ENCODE data around the gene IRF2BPL.

IRF2BPL gene

DNA sequence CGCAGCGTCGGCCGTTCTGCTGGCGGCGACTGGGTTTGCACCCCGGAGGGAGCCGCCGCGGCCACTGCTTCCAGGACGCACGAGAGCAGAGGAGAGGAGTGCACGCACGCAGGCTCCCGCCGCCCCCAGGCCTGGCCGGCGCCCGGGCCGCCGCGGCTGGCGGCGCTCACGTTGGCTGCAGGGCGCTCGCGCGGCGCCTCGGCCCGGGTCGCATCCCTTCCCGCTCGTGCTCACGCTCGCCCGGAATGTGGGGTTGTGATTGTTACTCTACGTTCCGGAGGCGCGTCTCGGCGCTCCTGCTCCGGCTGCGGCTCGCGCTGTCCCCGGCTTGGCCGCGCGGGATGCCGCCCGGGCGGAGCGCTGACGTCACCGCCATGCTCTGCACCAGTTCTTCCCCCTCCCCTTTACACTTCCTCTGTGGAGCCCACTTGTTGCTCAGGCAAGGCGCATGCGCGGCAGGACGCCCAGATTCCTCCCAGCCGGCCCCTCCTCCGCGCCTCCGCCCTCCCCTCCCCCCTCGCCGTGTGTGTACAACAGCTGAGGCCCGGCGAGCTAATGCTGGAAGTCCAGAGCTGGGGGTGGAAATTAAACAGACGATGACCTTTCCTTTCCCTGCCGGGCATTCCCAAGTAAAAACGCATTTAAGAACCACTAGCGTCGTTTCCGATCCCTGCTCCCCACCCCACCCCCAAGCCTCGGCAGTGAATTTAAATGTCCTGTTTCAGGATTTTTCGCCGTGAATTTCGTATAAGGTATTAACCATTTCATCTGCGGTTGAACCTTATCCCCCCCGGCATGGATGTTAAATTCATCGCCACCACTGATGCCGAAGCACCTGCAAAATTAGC is at the start of gene IRF2BPL:
Gene IRF2BPL (minus strand): TSS at position 325 of the 848 bp plus-strand sequence. CDS start 916 bp downstream, outside the sequence.
- DNase-seq = peak; percentile 97

DNA sequence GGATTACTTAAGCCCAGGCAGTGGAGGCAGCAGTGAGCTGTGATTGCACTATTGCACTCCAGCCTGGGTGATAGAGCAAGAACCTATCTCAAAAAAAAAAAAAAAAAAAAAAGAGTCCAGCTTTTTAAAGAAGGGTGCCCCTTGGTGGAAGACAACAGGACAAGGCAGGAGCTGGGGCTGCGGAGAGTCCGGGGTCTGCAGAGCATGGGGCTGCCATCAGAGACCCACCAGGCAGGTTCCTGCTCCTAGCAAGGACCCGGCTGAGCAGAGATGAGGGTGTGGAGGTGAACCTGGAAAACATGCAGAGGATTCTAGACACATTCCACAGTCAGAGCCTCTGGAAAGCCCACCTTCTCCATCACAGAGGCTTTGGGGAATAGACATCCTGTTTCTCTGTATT is 48.5 kb upstream of the IRF2BPL start:
- DNase-seq = no peak

DNA sequence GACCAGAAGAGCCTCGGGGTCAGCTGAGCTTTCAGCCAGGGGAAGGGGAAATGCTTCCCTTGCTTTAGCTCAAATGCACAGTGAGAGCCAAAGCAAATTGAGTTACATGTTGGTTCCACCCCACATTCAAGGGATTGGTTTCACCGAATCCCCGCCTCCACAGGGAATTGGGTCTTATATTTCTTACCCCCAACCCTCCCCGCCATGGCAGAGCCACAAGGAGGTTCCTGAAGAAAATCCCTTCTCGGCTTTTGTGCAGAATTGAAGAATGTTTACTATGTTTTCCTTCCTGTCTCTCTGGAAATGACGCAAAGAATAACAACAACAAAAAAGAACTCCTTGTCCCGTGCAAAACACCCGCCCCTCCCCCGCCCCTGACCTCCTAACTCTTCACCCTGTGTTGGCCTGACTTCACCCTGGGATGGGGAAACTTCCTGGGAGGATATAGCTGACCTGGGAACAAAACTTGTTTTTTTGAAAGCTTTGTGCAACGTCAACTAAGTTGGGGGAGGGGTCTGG is 47.7 kb upstream of the IRF2BPL start:
- DNase-seq = no peak

DNA sequence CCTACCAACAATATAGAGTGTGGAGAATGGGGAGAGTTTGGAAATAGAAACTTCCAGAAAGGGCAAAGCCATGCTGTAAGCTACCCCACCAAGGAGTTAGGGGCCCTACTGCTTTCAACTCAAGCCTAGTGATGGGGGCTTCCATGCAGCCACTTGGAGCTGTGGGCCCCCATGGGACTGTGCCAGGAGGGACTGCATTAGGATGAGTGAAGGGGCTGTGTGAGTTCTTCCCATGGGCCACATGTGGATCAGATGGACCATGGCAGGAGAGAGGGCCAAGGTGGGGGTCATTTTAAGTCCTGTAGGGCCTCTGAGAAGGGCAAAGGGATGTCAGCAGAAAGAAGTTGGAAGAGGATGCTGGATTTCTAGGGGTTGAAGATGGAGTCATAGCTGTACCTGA is 46.5 kb upstream of the IRF2BPL start:
- no peak for DNase-seq

DNA sequence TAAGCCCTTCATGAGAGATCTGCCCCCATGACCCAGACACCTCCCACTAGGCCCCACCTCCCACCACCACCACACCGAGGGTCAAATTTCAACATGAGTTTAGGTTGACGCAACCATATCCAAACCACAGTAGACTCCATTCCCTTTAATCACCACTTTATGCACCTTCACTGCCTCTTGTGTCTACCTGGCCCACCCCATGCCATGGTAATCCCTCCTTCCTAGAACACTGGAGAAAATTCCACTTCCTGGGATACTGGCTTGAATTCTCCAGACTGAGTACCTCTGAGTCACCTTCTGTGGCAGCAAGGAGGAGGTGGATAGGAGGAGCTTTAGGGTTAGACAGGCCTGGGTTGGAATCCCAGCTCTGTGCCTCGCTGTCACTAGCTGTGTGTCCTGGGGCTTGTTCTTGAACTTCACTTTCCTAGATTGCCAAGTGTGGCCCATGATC is 43.5 kb upstream of the IRF2BPL start:
- DNase-seq = no peak

DNA sequence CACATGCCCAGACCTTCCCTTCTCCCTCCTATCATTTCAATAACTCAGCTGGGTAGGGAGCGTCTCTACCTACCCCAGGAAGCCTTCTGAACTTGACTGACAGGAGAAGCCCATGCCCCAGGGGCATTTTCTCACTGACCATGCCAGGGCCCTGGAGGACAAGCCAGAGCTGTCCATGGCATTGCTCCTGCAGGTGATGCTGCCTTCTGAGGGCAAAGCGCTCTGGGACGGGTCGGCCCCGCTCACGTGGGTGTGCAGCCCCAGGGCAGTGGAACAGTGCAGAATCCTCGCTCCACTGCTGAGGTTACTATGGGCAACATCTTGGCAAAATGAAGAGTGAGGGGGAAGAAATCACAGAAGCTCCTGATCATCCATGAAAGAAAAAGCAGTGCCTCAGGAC is 41.0 kb upstream of the IRF2BPL start:
- DNase-seq = peak; percentile 51

DNA sequence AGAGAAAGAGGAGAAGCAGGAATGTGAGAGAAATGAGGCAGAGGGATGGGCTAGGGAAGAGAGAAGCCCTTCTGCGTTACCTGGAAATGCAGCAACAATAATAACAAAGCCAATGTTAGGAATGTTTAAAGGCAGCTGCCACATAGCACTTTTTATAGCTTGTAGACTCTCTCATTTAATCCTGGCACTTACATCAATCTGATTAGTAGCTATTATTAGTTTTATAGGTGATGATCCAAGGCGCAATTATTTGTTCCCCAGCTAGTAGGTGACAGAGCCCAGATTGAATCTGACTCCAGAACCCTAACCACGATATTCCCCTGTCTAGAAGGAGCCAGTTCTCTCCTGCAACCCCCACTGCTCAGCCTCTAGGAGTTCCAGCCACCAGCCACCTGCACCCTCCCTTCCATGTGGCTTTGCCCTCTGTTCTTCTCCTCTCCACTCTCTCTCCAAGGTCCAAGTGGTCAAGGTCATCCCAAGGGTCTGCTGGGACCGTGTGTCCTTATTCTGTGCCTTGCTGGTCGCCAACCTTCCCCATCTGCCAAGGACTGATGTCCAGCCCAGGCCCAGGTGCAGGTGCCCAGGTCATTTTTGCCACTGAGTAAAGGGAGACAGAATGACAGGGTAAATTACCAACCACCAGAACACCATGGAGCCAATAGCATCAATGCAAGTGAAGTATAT is 40.2 kb upstream of the IRF2BPL start:
- DNase-seq = peak; percentile 9

DNA sequence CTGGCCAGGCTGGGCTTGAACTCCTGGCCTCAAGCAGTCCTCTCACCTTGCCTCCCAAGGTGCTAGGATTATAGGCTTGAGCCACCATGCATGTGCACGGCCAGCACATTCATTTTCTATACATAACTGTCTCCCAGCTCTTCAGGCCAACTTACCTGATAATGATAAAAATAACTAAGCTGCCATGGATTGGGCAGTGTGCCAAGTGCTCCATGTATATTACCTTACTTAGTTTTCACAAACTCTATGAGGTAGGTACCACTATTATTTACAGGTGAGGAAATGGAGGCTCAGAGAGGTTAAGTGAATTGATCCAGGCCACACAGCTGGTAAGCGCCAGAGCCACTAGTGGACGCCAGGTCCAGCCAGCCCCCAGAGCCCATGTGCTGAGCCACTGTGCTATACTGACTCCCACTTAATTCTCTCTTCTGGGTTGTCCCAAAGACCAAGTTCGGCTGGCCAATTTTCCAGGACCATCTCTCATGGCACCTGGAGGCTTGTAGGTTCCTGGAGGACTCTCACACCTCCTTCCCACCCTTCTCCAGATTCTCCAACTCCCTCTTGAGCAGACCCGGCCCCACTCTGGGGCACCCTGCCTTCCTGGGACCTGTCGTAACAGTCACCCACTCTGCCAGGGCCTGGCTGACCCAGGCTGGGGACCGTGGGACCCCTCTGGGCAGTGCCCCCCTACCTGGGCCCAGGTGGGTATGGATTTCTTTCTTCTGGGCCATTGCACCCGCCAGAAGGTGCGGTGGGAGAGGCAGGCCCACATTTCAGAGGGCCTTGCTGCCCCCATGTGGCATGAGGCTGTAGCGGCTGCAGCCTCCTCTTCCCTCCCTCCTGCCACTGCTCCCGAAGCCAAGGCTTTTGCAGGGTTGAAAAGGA is 39.4 kb upstream of the IRF2BPL start:
- peak; percentile 83 for DNase-seq

DNA sequence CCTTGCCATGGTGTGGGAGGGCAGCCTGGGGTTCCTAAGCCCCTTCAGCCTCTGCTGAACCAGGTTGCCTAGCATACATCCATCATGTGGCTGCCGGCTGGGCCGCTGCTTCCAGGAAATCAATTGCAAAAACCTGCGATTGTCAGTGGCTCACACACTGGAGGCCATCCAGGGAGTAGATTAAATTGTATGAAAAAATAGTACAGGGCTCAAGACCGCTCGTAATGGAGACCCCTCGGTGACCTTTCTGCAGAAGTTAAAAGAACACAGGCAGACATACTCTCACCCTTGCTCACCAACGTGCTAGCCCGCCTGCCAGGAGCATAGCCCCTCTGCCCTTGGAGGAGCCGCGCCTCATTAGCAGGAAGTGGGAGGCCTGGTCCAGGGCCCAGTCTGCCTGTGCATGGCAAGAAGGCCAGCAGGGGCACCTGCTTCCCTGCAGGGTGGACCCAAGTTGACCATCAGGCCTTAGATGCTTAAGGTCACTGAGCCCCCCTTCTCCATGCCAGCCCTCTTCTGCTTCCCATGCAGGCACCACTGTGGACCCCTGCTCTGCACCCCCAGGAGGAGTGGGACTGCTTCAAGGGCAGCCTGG is 38.2 kb upstream of the IRF2BPL start:
- DNase-seq = peak; percentile 44

DNA sequence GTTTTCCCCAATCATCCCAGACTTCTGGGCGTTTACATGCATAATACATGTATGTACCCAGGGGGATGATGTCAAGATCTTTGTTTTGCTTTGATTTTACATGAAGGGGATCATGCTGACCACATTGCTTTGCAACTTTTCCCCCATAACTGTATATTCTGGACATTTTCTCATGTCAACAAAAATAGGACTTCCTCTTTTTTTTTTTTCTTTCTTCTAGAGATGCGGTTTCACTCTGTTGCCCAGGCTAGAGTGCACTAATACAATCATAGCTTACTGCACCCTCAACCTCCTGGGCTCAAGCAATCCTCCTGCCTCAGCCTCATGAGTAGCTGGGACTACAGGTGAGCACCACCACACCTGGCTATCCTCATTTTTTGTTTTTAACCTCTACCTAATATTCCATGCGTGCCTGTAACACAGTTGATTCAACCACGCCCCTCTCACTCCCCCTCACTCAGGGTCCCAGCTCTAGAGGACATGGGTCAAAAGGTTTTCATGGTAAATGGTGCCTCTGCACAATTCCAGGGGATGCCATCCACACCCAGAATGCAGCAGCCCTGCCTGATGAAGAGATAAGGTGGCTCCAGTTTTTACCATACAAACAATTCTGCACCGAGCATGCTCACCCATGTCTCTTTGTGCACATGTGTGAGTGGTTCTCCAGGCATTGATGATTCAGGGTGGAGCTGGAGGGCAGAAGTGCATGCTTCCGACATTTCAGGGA is 37.5 kb upstream of the IRF2BPL start:
- DNase-seq = no peak

DNA sequence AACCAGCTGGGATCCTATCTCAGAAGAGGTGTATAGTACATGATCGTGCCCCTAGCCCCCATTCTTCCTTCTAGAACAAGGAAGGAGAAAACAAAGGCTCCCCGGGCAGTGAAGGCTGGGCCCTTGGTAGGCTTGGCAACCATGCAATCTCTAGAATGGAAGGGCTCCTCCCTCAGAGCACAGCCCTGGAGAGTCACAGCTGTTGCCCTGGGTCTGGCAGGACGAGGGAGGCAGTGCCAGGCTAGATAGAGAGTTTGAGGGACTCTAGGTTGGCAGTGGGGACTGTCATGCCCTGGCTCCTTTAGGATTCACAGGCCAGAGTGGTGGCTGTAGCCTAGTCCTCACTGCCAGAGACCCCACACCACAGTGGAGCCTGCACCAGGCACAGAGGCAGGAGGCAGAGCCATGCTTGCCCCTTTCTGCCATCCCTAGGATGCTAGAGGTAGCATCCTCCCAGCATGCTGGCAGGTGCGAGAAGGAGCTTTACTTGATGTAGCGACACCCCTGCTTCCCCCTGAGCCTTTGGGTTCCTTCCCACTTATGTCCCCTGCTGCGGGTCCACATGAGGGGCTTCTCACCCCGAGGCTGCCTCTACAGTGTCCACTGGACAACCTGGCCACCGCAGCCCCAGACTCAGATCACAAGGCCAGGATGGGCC is 36.1 kb upstream of the IRF2BPL start:
- DNase-seq = peak; percentile 22

DNA sequence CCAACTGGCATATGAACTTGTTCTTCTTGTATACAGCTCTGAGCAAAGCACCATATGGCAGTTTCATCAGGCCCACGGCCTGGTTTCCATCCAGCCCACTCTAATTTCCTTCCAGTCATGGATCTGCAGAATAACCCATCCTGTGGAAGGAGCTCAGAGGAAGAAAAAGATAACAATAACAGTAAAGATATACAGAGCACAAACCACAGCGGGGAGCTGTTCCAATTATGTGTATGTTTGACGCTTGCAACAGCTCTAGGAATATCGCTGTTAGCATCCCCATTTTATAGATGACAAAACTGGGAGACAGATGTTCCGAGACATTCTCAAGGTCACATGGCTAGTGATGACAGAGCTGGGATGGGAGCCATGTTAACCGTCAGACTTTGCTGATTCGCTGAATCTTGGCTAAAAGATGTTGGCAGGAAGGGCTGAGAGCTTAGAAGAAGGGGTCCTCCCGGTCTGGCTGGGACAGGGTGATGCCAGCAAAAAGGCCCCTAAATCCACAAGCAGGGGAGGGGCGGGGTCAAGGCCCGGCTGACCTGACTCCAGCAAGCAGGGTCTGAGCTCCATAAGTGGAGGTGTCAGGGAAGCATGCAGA is 35.2 kb upstream of the IRF2BPL start:
- DNase-seq = no peak

DNA sequence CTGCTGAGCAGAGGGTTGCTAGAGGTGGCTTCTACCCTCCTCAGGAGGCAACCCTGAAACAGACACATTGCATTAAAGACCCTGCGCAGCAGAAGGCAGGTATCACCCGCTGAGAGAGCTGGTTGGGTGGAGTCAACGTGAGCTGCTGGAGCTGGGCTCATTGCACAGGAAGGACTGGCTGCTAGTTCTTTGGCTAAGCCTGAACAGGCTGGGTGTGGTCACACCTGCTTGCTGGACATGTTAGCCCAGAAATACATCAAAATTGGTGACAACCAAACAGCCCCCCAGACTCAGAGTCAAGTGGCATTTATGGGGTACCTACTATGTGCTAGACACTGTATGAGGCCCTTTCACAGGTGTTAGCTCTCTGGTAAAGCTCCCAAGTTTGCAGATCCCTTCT is 33.8 kb upstream of the IRF2BPL start:
- no peak for DNase-seq

DNA sequence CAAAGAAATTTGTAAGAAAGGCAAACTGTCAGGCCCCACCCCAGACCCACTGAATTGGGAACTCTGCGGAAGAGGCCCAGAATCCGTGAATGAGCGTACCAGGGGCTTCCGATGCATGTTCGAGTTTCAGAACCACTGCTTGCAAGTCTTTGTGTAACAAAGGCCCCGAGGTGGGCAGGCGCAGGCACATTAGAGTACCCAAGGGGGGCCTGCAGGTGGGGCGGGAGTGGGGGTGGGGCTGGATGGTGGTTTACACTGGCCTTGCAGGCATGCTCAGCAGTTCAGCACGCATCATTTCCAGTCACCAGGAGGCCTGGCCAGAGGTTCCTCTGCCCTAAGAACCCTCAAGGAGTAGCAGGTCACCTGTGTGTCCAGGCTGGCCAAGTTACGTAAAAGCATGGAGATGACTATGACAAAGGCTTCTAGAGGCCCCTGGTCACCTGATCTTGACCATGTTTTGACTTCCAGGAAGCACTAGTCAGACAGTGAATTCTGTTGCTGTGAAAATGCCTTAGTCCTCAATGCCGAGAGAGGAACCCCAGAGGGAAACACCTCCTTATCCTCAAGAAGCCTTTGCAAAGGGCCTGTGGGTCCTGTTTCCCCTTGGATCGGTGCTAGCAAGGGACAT is 33.2 kb upstream of the IRF2BPL start:
- no peak for DNase-seq

DNA sequence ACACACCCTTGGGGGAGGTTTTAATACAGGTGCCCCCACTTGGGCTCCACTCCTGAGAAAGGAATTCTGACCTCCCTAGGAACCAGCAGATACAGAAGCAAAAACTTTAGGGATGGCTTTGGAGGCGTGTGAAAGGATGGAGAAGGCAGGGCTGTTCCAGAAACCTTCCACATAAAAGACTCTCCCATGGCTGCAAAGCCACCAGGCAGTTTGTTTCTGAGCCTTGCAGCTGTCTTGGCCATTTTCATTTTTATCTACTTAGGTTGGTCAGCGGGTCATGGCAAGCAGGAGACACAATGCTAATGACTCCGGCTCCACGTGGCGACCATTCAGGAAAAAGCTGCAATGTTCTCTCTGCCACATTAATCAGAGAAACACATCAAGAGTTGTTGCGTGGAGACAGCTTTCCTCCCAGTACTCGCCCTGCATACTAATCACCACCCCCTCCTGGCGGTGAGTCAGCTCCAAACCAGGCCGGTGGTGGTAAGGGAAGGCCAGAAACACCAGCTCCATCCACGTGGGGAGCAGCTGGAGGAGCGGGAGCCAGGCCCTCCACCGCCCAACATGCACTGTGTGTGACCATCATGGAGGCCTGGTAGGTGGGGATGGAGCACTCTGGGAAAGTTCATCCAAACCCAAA is 30.9 kb upstream of the IRF2BPL start:
- DNase-seq = peak; percentile 76

DNA sequence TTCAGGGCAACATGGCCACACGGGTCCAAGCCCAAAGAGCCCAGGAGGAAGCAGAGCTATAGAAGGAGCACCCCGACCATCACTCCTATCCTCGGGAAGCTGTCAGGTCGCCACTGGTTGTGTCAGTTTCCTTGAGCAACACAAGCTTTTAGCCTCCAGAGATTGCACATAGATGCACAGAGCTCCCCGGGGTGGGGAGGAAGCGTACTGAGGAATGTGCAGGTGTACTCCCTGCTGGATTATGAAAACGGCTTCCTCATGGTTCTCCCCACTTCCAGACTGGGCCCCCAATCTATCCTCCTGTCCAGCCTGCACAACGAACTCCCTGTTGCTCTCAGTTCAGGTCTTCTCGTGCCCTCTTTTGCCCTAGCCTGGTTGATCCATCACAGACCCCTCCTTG is 30.3 kb upstream of the IRF2BPL start:
- DNase-seq = no peak

DNA sequence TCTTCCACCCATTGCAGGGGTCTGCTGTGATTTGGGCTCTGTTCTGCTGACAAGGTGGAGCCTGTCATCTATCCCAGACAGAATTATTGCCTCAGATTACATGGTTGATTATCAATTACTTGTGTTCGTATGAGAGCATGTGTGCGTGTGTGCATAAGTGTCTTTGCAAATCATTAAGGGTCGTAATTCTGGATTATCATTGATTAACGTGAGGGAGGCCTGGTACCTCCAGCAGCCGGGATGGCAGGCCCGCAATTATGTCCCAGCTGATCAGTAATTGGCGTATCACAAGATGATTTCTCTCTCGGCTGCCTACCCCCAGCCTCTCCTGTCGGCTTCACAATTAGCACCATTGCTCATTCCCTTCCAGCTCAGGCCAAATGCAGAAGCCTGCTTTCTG is 29.6 kb upstream of the IRF2BPL start:
- no peak for DNase-seq

DNA sequence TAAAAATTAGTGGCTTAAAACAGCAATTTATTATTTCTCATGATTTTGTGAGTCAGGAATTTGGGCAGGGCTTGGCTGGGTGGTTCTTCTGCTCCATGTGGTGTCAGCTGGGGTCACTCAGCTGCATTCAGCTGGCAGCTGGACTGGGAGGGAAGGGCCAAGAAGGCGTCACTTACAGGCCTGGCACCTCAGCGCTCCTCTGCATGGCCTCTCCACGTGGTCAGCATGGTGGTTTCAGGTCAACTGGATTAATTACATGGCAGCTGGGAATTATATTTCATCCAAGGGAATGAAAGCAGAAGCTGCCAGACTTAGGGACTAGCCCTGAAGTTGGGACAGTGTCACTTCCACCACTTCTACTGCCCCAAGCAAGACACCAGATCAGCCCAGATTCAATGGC is 27.5 kb upstream of the IRF2BPL start:
- DNase-seq = no peak

DNA sequence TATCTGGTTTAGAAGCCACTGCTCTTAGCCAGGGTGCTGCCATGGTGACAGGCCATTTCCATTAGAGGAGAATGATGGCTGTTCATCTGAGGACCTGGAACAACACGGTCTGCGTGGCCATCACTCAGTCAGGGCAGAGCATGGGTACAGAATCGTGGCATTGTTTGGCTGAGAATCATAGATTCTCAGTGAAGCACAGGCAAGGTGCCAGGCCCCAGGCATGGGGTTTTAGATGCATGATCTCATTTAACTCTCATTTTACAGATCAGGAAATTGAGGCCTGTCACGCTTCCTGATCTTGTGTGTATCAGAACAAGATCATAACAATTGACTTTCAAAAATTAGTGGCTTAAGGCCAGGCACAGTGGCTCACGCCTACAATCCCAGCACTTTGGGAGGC is 26.8 kb upstream of the IRF2BPL start:
- DNase-seq = peak; percentile 67
